HG03571 (cell line): ENCODE results near the gene SUDS3.
A peak's percentile ranks its signal among the peaks of the same experiment; 100 is the strongest.

Source experiments
- ATAC-seq: cut with Tn5 transposase; IDR thresholded peaks from one replicate; pipeline ENCODE4 v1.9.1; 2021; ENCODE audit not compliant: unreplicated experiment

The SUDS3 gene

GRCh38 chr12:118356809-118357256, 19.5 kb upstream of the SUDS3 start:
- no peak for ATAC-seq

GRCh38 chr12:118357257-118358007, 18.9 kb upstream of the SUDS3 start:
- ATAC-seq, result peak; percentile 58

- no peak for ATAC-seq
Measured at GRCh38 chr12:118358008-118358359, 18.4 kb upstream of the SUDS3 start.

GRCh38 chr12:118358612-118359540, 17.5 kb upstream of the SUDS3 start:
- no peak for ATAC-seq

GRCh38 chr12:118359541-118359915, 16.8 kb upstream of the SUDS3 start:
- no peak for ATAC-seq

DNA sequence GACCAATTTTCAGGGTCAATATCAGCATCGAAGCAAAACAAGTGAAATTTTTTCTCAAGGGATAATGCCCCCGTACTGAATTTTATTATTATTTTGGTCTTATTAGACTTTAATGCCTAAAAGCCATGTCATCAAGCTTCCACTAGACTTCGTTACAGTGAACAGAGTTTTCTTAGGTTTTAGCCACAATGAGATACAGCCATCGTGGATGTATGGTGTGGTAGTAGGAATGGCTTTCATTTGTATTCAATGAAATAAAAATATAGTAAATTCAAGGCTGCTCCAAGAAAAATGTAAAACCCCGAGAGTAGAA, 15.3 kb upstream of the SUDS3 start:
- ATAC-seq, result no peak

DNA sequence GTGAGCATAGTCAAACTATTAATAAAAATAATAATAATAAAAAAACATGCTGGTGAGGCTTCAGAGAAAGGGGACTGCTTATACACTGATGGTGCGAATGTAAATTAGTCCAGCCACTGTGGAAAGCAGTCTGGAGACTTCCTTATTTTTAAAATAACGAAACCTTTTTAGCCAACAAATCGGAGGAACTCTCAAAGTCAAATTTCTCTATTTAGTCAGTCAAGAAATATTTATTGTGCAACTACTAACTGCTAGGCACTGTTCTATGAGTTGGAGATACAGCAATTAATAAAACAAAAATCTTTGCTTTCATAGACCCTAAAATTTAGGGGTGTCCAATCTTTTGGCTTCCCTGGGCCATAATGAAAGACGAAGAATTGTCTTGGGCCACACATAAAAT, 14.5 kb upstream of the SUDS3 start:
- no peak for ATAC-seq

- no peak for ATAC-seq
Measured at GRCh38 chr12:118368821-118369220, 7.5 kb upstream of the SUDS3 start.

GRCh38 chr12:118370601-118371000, 5.8 kb upstream of the SUDS3 start:
- no peak for ATAC-seq

GRCh38 chr12:118371321-118372282, 4.8 kb upstream of the SUDS3 start:
- ATAC-seq, result no peak

DNA sequence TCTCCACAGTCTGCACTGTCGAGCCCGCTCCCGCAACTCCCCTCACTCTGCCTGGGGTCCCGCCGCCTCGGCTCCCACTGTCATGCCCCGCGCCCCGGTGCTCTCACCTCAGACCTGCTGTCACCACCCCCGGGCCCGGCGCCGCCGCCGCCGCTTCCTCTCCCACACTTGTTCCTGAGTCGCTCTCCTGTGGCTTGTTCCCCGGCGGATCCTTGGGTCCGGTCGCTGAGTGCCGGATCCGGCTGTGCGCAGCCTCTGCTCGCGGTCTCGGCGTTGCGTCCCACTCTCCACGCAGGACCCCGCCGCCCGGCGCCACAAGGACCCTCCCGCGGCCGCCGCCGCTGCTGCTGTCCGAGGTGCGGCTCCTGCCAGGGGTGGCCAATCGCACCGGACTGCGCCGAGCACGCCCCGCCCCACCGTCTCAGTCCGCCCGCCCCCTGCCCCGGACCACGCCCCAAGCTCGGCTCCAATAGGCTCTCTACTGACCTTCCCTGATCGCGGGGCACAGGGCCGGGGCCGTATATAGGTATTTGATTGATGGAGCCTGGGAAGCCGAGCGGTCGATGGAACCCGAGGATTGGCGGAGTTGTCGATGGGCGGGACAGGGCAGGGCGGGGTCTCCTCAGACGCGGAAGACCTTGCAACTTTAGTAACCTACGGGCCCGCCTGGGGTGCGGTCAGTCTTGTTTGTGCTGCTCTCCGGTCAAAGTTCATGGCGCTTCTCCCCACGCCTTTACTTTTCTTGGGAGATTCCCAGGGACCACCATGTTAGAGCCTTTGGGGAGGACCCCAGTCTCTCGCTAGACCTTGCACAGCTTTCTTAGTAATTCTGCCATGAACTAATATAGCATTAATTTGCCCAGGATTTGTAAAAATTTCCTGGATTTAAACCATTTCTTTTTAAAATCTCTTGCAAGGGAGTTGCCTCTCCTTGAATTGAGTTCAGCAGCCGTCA, 3.5 kb upstream of the SUDS3 start, which contains the start of gene TAOK3:
TSS of gene TAOK3 (minus strand) at position 367 of the 955 bp plus-strand sequence. CDS start 117,340 bp downstream, outside the sequence.
- ATAC-seq, result peak; percentile 86

DNA sequence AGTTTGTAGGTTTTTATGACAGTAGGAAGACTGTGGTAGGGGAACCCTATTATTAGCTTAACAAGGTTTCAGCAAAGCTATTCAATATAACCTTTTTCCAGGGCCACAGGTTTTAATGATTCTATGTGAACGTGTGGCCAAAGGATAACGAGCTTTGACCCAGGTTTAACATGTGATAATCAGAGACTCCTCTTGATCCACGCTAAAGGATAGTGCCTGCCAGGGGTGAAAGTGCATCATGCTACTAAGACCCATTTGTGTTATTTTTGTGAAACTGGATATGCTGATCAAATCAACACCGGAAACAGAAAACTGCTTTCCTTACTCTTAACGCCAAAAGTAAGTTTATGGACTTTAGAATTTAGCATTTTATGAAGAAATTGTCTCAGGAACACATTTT, 2.7 kb upstream of the SUDS3 start:
- ATAC-seq, result no peak

DNA sequence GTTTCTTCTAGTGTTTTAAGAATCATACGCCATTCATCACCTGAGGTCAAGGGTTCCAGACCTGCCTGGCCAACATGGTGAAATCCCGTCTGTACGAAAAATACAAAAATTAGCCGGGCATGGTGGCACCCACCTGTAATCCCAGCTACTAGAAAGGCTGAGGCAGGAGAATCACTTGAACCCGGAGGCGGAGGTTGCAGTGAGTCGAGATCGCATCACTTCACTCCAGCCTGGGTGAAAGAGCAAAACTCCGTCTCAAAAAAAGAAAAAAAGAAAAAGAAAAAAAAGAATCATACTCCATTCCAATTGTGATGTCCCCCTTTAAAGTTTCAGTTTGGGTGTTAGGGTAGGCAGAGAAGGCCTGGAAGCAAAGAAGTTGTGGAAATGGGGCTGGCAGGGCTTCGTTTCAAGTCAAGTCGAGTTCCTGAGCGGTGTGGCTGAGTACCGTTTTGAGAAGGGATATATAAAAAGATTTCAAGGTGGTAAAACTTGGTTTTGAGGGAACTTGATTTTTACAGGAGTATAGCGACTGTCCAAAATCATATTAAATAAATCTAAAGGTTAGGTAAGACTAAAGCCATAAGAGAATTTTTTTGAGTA, 2.1 kb upstream of the SUDS3 start:
- ATAC-seq, result no peak

DNA sequence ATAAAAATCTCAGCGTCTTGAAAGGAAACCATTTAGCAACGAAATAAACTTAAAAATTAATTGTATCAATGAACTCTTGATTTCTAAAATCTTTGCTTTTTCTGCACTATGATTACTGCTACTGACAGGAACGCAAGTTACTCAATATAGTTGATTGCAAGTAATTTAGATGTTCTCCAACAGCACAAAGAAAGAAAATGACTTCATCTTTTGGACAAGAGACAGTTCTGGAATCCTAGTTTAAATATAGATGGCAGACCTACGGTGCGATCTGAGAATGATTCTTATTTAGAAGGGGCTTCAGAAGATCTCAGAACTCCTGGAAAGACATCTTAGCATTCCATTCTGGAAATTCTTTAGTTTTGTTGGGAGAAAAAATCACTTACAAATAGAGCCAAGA, 1.4 kb upstream of the SUDS3 start:
- no peak for ATAC-seq

DNA sequence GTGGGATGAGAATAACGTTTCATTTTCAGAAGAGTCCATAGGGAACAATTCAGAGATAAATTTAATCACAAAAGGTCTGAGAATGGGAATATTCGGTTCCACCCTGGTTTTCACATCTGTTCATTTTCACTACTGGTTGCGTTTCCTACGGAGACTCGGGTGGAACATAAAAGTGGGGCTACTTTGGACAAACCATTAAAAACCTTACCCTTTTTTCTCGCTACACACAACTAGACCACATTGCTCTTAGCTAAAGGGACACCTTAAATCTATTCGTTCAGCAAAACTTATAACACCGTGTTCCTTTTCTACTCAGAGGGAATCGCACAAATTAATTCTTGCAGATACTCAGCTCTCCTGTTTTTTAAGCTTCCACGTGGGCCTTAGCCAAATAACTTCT, 1.0 kb upstream of the SUDS3 start:
- ATAC-seq, result no peak

DNA sequence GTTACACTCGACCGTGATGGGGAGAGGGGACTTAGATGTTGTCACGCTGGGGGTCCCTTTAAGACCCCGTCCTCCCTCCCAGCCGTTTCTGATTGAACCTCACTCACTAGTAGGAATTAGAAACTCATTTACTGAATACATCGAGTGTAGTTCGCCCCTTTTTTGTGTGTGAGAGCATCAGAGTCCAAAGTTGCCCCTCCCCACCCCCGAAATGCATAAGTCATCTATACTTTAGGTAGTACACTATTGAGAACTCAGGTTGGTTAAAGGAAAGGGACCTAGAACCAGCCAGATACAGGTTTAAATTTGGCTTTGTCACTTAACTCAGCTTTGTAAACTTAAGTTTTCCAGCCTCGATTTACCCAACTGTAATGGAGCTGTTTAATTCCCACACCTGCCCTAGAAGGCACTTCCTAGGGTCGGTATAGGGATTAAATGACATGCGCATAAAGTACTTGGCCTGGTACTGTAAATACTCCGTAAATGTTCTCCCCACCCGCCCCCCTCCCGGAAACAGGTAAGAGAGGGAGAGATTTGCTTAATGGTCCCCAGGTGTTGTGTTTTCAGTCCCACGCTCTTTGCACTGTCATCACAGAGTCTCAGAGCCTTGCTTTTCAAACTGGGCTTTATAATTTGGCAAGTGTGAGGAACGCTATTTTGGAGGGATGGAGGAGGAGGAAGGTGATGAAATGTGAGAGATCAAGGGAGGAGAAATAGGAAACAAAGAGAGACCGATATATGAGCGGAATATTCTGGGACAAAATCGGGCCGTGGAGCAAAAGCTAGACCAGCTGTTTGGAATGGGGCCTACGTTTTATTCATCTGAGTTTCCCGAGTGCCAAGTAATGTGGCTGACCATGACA, 897 bp downstream of the SUDS3 start:
- no peak for ATAC-seq

DNA sequence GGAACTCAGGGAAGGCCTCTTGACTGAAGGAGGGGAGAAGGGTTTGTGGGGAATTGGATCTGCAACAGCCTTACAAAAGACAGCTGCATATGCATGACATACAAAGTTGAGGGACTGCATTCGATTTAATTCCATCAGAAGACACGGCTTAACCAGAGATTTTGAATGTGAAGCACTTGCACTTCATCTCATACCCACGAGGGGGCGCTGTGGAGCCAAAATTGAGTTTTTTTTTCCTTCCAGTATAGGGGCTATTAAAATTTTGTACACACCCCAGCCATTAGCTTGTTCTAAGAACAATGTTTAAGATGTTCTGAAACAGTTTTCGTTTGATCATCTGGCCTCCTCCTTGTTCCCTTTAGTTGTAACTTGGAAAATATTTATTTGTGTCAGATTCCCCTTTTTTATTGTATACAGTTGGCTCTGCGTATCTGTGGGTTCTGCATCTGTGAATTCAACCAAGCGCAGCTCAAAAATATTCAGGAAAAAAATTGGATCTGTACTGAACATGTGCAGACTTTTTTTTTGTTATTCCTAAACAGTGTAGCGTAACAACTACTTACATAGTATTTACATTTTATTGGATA, 1.6 kb downstream of the SUDS3 start:
- ATAC-seq, result no peak

- no peak for ATAC-seq
Measured at GRCh38 chr12:118391424-118391823, 15.1 kb downstream of the SUDS3 start.
